Fibroblast of skin of left quadriceps (primary cell): Measurements from ENCODE around the gene BACE1-AS.
"Not testable (repeated sequence)": the region's sequence is repeated elsewhere in the genome, so short reads cannot be mapped to it uniquely, and the experiment has no call there.

Experiments
- DNase-seq, 2 experiments: peaks; one replicate each; pipeline ENCODE4 v3.0.0-alpha.2; 2013; ENCODE audit warnings: low read depth in 2 of 2

Gene BACE1-AS

DNA sequence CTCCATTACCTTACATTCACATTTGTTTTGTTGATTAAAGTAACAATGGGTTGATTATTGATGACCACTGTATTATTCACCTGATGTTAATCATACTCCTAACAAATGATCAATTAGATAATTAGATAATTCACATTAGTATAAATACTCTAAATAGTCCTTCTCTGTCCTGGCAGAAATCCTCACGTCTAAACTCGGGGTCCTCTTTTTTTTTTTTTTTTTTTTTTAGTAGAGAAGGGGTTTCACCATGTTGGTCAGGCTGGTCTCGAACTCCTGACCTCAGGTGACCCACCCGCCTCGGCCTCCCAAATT is 36.1 kb downstream of the BACE1-AS start:
- DNase-seq, result not testable (repeated sequence)

DNA sequence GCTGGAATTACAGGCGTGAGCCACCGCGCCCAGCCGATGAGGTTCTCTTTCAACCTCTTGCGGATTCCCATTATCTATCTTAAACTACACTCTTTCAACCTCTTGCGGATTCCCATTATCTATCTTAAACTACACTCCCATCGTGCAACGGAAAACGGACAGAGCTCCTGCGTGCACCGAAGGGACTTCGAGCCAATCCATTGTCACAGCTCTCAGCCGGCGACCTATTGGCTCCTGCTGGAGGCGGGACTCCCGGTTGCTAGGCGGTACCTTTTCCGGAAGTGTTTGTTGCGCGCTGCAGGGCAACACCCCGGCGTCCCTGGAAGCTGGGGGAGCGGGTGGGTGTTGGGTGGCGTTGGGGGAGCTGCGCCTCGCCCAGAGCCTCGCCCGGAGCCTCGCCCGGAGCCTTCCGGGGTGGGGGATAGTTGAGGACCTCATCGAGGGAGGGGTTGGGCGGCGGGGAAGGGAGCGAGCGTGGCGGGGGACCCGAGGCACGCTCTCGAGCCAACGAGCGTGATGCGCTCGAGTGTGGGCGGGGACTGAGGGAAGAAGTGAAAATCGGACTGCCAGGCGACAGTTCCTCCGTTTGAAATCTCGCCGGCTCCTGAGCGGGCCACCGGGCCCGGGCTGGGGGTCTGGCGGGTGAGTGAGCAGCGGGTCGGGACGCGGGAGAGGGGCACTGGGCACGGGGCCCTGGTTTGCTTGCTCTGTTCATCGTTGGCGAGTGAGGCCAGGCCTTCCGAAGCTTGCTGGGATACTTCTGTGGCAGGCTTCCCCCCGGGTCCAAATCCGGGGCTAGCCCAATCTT is 36.6 kb downstream of the BACE1-AS start, which contains the start of gene CEP164:
Gene CEP164 (plus strand): TSS at position 288 of the 808 bp plus-strand sequence. CDS start 10,733 bp downstream, outside the sequence.
- peak; percentile 89 to 92 for DNase-seq

GRCh38 chr11:117328375-117329010 is 37.3 kb downstream of the BACE1-AS start:
- DNase-seq, result peak in 1 of 2 experiments; percentile 10

DNA sequence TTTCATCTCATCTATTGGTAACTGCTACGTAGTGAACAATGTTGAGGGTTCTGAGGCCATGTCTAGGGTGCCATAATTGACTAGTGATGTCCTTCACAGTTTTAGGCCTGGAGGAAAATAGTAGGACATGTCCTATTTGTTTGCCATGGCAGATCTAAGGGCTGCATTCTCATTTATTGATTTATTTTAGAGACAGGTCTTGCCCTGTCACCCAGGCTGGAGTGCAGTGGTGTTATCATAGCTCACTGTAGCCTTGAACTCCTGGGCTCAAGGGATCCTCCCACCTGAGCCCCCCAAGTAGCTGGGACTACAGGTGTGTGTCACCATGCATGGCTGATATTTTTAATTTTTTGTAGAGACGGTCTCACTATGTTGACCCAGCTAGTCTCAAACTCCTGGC is 41.7 kb downstream of the BACE1-AS start:
- DNase-seq, result no peak

DNA sequence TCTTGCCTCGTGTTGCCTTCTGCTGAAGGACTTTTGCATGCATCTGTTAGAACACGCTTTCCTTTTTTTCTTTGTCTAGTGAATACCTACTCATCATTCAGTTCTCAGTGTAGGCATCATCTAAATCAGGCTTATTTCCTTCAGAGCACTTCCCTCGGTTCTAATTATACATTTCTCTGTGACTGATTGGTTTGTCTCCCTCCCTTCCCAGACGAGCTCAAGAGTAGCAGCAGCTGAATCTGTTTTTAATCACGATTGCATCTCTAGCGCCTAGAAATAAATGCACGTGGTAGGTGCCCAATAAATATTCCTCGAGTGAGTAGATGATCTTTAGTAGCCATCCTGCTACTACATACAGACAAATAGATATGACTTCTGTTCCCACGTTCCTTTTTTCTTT is 42.8 kb downstream of the BACE1-AS start:
- peak; percentile 30 to 38 for DNase-seq

DNA sequence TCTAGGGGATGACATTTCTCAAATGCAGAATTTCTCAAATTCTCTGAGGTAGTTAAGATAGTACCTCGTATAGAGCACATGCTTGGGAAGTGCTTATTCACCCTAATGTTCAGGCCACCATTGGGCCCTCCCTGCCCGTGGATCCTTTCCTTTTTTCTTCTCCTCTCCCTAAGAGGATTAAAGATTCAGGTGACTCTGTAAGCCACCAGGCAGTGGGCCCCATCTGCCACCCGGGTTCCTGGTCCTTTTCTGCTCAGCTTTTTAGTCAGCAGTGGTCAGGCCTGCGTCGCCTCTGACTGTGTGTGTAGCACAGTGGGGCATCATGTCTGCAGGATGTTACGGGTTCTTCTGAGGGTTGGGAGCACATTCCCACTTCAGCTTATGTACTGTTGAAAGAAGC is 43.8 kb downstream of the BACE1-AS start:
- DNase-seq, result no peak

GRCh38 chr11:117335399-117335798 is 44.3 kb downstream of the BACE1-AS start:
- no peak for DNase-seq

DNA sequence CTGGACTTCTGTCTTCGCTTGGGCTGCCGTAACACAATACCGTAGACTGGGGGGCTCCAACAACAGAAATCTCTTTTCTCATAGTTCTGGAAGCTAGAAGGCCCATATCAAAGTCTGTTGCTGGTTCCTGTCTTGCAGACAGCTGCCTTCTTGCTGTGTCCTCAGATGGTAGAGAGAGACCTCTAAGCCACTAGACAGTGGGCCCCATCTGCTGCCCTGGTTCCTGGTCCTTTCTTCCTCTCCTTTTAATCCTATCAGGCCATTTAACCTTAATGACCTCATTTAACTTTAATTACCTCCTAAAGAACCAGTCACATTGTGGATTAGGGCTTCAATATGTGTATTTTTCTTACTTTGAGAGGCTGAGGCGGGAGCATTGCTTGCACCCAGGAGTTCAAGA is 45.9 kb downstream of the BACE1-AS start:
- no peak for DNase-seq
